ENCODE measurements around the gene HEG1. TPM values are rescaled to one million over a fixed set of nuclear protein-coding genes. Genes with fewer than 3 reads are reported as not detected.

HEG1 gene
- total and polyA plus RNA-seq, 2 experiments from 2014 or later, result 1.8 to 8.8 TPM

- H3K27ac ChIP-seq (ENCODE audit: low read depth), result no peak overlapping the region
- no peaks in the 10 kb centered on the region for H3K36me3 Mint-ChIP-seq (ENCODE audit: low read depth)
- no peak for DNase-seq (ENCODE audit: low spot score)
- no peaks in the 10 kb centered on the region for H3K9me3 Mint-ChIP-seq
- no peak for TF ChIP-seq ZNF462 (CRISPR knock-in tag; IDR thresholded peaks at IDR 0.05)
- no peak for TF ChIP-seq ZNF331 (CRISPR knock-in tag; IDR thresholded peaks at IDR 0.05; ENCODE audit: low read depth)
- no peak for TF ChIP-seq CTCF (conservative IDR thresholded peaks at IDR 0.05; ENCODE audit: low read depth in 2 of 2)
- TF ChIP-seq JUNB (IDR thresholded peaks at IDR 0.05; ENCODE audit: unreplicated experiment), result no peak
- no peak for TF ChIP-seq STAT1 (IDR thresholded peaks at IDR 0.05; ENCODE audit: unreplicated experiment)
- H3K4me1 Mint-ChIP-seq, result no peaks in the 10 kb centered on the region
- H3K4me2 ChIP-seq, result no peak overlapping the region
- no peak overlapping the region for H3K4me3 ChIP-seq
- H4K20me1 ChIP-seq (replicated peaks; ENCODE audit: insufficient read depth), result no peaks in the 10 kb centered on the region
- no peaks in the 10 kb centered on the region for H3K36me3 ChIP-seq (ENCODE audit: insufficient read depth)
- H3F3A ChIP-seq (replicated peaks; ENCODE audit: low read depth), result no peaks in the 10 kb centered on the region
- H3K27me3 Mint-ChIP-seq (ENCODE audit: insufficient read depth, low read depth, poor library complexity), result peaks cover under 1% of the 10 kb centered on the region
- no peak for ATAC-seq
- no peaks in the 10 kb centered on the region for H3K79me2 ChIP-seq (replicated peaks; ENCODE audit: insufficient read depth)
- no peak overlapping the region for H3K27ac Mint-ChIP-seq
- H3K4me3 Mint-ChIP-seq, result no peak overlapping the region
- no peaks in the 10 kb centered on the region for H3K9me2 ChIP-seq (ENCODE audit: insufficient read depth)
- no peaks in the 10 kb centered on the region for H3K4me1 ChIP-seq (ENCODE audit: insufficient read depth)
- H3K27me3 ChIP-seq (ENCODE audit: insufficient read depth), result no peaks in the 10 kb centered on the region
- H2AFZ ChIP-seq, result no peak overlapping the region
Measured at GRCh38 chr3:124927574-124928045, 128.2 kb downstream of the HEG1 start.
